SK-N-MC (cell line): Measurements from ENCODE around the gene NTNG1.

Source experiments
- EZH2 ChIP-seq: fragments of 200-600 bp; sonication (generic); IDR thresholded peaks from one replicate; pipeline ENCODE4 v1.6.1; 2017; ENCODE audit warnings: antibody characterized with exemption
- POLR2AphosphoS5 ChIP-seq: IDR thresholded peaks from 2 replicates; pipeline ENCODE4 v1.6.1; 2012; ENCODE audit warnings: mild to moderate bottlenecking, low read depth, low read length, borderline replicate concordance

DNA sequence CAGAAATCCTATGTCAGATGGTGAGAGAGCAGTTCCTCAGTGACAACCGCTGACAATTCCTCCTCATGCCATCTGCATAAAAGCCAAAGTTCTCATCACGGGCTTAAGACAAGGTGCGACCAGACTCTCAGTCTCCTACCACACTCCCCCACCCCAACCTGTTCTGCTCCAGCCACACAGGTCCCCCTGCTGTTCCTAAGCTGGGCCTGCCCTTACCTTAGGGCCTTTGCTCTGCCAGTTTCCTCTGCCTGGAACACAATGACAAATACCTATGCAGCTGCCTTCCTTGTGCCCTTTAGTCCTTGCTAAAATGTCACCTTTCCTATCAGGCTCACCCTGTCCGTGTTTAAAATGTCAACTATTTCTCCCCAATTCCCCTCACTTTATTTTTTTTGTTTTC, 382.2 kb downstream of the NTNG1 start:
- no peak for TF ChIP-seq EZH2
- TF ChIP-seq POLR2AphosphoS5: no peak
